HepG2 (cell line): ENCODE results near the gene ANKUB1. TPM values are rescaled to one million over a fixed set of nuclear protein-coding genes. Genes with fewer than 3 reads are reported as not detected.

ENCODE experiments used
- ATAC-seq: fragments of 200-7000 bp; cut with Tn5 transposase; 3 replicates; pipeline ENCODE4 v1.9.1; 2020; ENCODE audit warnings: mild to moderate bottlenecking, moderate library complexity
- BruUV-seq: library from RNA; stranded (reverse); fragments of 400-500 nt; replicated peaks from 2 replicates; lab custom pipeline; 2021; lab: Mats Ljungman, UMichigan
- CTCF ChIA-PET: fragments of 300-600 bp; formaldehyde crosslinking; extraction: SDS; loops from one replicate; lab custom pipeline; 2021; ENCODE audit warnings: low total read pairs, inconsistent platforms, low intra/inter-chr PET ratio; lab: Yijun Ruan, JAX
- POLR2A ChIA-PET: fragments of 350-600 bp; sonication (Branson Sonifier 250); formaldehyde crosslinking; loops from one replicate; lab custom pipeline; 2020; ENCODE audit warnings: antibody characterized with exemption, inconsistent platforms; lab: Yijun Ruan, JAX
- DNase-seq: peaks from one replicate; pipeline ENCODE4 v3.0.0-alpha.2; 2015; ENCODE audit warnings: low spot score
- FAIRE-seq: peaks from 3 replicates; lab custom pipeline; 2011; peaks lifted over from hg19 to GRCh38; lab: Jason Lieb, UNC
- H2AFZ ChIP-seq: one replicate; pipeline ENCODE4 v1.6.1; 2011; ENCODE audit warnings: low read length, inconsistent platforms
- H3K27ac ChIP-seq: fragments of 300-600 bp; 3 replicates; pipeline ENCODE4 v1.8.0; 2011; ENCODE audit warnings: mixed run types, mild to moderate bottlenecking, mixed read lengths, low read length, inconsistent platforms; ENCODE audit not compliant: insufficient read depth; ENCODE audit errors: extremely low read length
- H3K27me3 ChIP-seq, 2 experiments: fragments of 200-600 bp in 1 of 2; 2 replicates in 1 of 2; 3 replicates in 1 of 2; pipeline versions ENCODE4 v1.6.0 to v1.8.0; 2011; ENCODE audit warnings: low read length in 2 of 2, mild to moderate bottlenecking in 2 of 2, moderate library complexity in 2 of 2, inconsistent platforms in 1 of 2; ENCODE audit not compliant: insufficient read depth in 2 of 2, control insufficient read depth in 1 of 2
- H3K36me3 ChIP-seq, 2 experiments: fragments of 200-600 bp in 1 of 2; replicated peaks in 1 of 2; 2 replicates in 1 of 2; 3 replicates in 1 of 2; pipeline versions ENCODE4 v1.5.1 to v1.8.0; 2011; ENCODE audit warnings: low read length in 2 of 2, inconsistent platforms in 1 of 2; ENCODE audit not compliant: insufficient read depth in 2 of 2, control insufficient read depth in 1 of 2
- H3K4me1 ChIP-seq: 2 replicates; pipeline ENCODE4 v1.5.1; 2012; ENCODE audit warnings: low read length, inconsistent platforms; ENCODE audit not compliant: insufficient read depth
- H3K4me2 ChIP-seq: 2 replicates; pipeline ENCODE4 v1.6.0; 2011; ENCODE audit warnings: low read depth, low read length, inconsistent platforms
- H3K4me3 ChIP-seq, 3 experiments: fragments of 200-600 bp in 1 of 3; sonication (generic), shearing (Covaris generic) in 1 of 3; replicated peaks in 1 of 3; 2 replicates each; pipeline ENCODE4 v1.5.1; 2011 to 2016; ENCODE audit warnings: low read length in 3 of 3, inconsistent platforms in 2 of 3, low read depth in 2 of 3, mild to moderate bottlenecking in 2 of 3, control low read depth in 1 of 3, mixed read lengths in 1 of 3; ENCODE audit not compliant: insufficient read depth in 1 of 3
- H3K79me2 ChIP-seq: one replicate; pipeline ENCODE4 v1.6.1; 2011; ENCODE audit warnings: low read length, inconsistent platforms; ENCODE audit not compliant: insufficient read depth
- H3K9ac ChIP-seq: 2 replicates; pipeline ENCODE4 v1.6.0; 2011; ENCODE audit warnings: mild to moderate bottlenecking, low read depth, low read length, inconsistent platforms; ENCODE audit not compliant: insufficient read depth
- H3K9me3 ChIP-seq: 2 replicates; pipeline ENCODE4 v1.5.1; 2012; ENCODE audit warnings: mild to moderate bottlenecking, low read length
- H4K20me1 ChIP-seq: 2 replicates; pipeline ENCODE4 v1.6.0; 2011; ENCODE audit warnings: inconsistent platforms, mild to moderate bottlenecking, low read length, moderate library complexity; ENCODE audit not compliant: insufficient read depth
- GATAD2A ChIP-seq: IDR thresholded peaks from 2 replicates; pipeline ENCODE4 v1.6.1; 2016
- HNRNPL ChIP-seq: fragments of 200-400 bp; formaldehyde crosslinking; IDR thresholded peaks from 2 replicates; pipeline ENCODE4 v1.6.1; 2017; ENCODE audit warnings: mild to moderate bottlenecking, low read depth, low read length
- KAT8 ChIP-seq: IDR thresholded peaks from 2 replicates; pipeline ENCODE4 v1.6.1; 2016; ENCODE audit warnings: missing genetic modification reagents, missing compliant biosample characterization
- MIER2 ChIP-seq: IDR thresholded peaks from 2 replicates; pipeline ENCODE4 v1.6.1; 2016; ENCODE audit warnings: missing biosample characterization, missing genetic modification reagents
- PHF20 ChIP-seq: sonication (generic); formaldehyde crosslinking; IDR thresholded peaks from 2 replicates; pipeline ENCODE4 v1.5.0; 2020; ENCODE audit warnings: mild to moderate bottlenecking, missing genetic modification reagents
- RBM22 ChIP-seq: fragments of 200-400 bp; formaldehyde crosslinking; optimal IDR thresholded peaks from 2 replicates; pipeline ENCODE3; 2017; ENCODE audit warnings: mild to moderate bottlenecking, low read length, moderate library complexity
- REPIN1 ChIP-seq: sonication (generic); formaldehyde crosslinking; IDR thresholded peaks from 2 replicates; pipeline ENCODE4 v1.8.0; 2022; ENCODE audit warnings: missing genetic modification reagents, low read depth, mild to moderate bottlenecking, borderline replicate concordance
- SIX4 ChIP-seq: sonication (generic); formaldehyde crosslinking; IDR thresholded peaks from 2 replicates; pipeline ENCODE4 v1.4.0; 2020; ENCODE audit warnings: missing genetic modification reagents
- SNAPC2 ChIP-seq: sonication (generic); formaldehyde crosslinking; IDR thresholded peaks from 2 replicates; pipeline ENCODE4 v1.8.1; 2022; ENCODE audit warnings: mild to moderate bottlenecking, missing genetic modification reagents
- ZNF343 ChIP-seq: sonication (generic); formaldehyde crosslinking; IDR thresholded peaks from 2 replicates; pipeline ENCODE4 v1.4.0; 2020; ENCODE audit warnings: mild to moderate bottlenecking, missing genetic modification reagents
- ZNF382 ChIP-seq: sonication (generic); formaldehyde crosslinking; IDR thresholded peaks from 2 replicates; pipeline ENCODE4 v1.5.0; 2020; ENCODE audit warnings: missing genetic modification reagents, mild to moderate bottlenecking, borderline replicate concordance
- ZNF780A ChIP-seq: sonication (generic); formaldehyde crosslinking; IDR thresholded peaks from 2 replicates; pipeline ENCODE4 v1.8.0; 2022; ENCODE audit warnings: mild to moderate bottlenecking, missing genetic modification reagents, moderate library complexity
- ZNF781 ChIP-seq: sonication (generic); formaldehyde crosslinking; IDR thresholded peaks from 2 replicates; pipeline ENCODE4 v1.5.1; 2020; ENCODE audit warnings: borderline replicate concordance, mild to moderate bottlenecking, missing genetic modification reagents; ENCODE audit errors: not compliant biosample characterization
- WGBS: methylation state at CpG from one replicate; pipeline ENCODE4 v1.1.6; 2017; ENCODE audit warnings: low lambda C conversion rate; 5-methylcytosine and 5-hydroxymethylcytosine counted together
- in situ Hi-C: cut with HindIII; loops from 2 replicates; pipeline ENCODE4 v1.10.0; 2017; ENCODE audit warnings: low pct_unique_long_range_greater_than_20kb; ENCODE audit not compliant: extremely low pct_ligation_motif_present
- intact Hi-C: fragments of 100-400 bp; cut with micrococcal nuclease; formaldehyde crosslinking; loops from one replicate; pipeline ENCODE4 v1.10.0; 2022; ENCODE audit not compliant: unreplicated experiment
- polyA plus RNA-seq, 8 experiments: library from polyadenylated mRNA; depleted of rRNA in 3 of 8; stranded (reverse) in 7 of 8; unstranded in 1 of 8; fragments of >200 nt; fragmentation: Illumina TruSeq in 4 of 8; extraction: Trizol in 4 of 8; gene quantifications; 2 replicates each; pipeline versions ENCODE4 v1.2.1 to v1.2.3, GENCODE V29; 2011 to 2016; ENCODE audit warnings: low read depth in 4 of 8, missing spikeins in 1 of 8, mixed read lengths in 1 of 8; ENCODE audit not compliant: insufficient read depth in 1 of 8
- total RNA-seq, 5 experiments: library from RNA; depleted of rRNA; stranded (reverse); fragments of >200 nt; fragmentation: Illumina TruSeq; extraction: Trizol; gene quantifications; 2 replicates each; pipeline ENCODE4 v1.2.3, GENCODE V29; 2016; ENCODE audit warnings: low read depth in 1 of 5
- TF ChIP-seq, protein P1 (sequence below): sonication (generic); formaldehyde crosslinking; IDR thresholded peaks from 2 replicates; pipeline ENCODE4 v1.4.0; 2020; ENCODE audit warnings: missing genetic modification reagents, borderline replicate concordance
- TF ChIP-seq, protein P2 (sequence below): sonication (generic); formaldehyde crosslinking; IDR thresholded peaks from 2 replicates; pipeline ENCODE4 v1.4.0; 2020; ENCODE audit warnings: low read depth, mild to moderate bottlenecking, missing genetic modification reagents
- TF ChIP-seq, protein P3 (sequence below): sonication (generic); formaldehyde crosslinking; IDR thresholded peaks from 2 replicates; pipeline ENCODE4 v1.5.0; 2020; ENCODE audit warnings: mild to moderate bottlenecking, missing genetic modification reagents
- TF ChIP-seq, protein P4 (sequence below): sonication (generic); formaldehyde crosslinking; IDR thresholded peaks from 2 replicates; pipeline ENCODE4 v1.4.0; 2020; ENCODE audit warnings: missing genetic modification reagents, borderline replicate concordance

ANKUB1 gene
- total and polyA plus RNA-seq, 2 of the 13 experiments (the other 11 are each of a cell fraction or from before 2014, with no cell fraction given): not detected

DNA sequence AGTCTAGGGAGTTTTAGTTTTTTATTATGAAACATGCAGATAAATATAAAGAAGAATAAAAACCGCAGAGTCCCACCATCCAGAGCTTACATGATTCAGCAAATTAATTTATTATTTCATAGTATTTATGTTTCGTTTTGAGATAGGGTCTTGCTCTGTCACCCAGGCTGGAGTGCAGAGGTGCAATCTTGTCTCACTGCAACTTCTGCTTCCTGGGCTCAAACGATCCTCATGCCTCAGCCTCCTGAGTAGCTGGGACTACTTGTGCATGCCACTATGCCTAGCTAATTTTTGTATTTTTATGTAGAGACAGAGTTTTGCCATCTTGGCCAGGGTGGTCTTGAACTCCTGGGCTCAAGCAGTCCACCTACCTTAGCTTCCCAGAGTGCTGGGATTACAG, 34.3 kb upstream of the ANKUB1 start:
- ATAC-seq: no peak

More for the DNA sequence above, 34.3 kb upstream of the ANKUB1 start:
- BruUV-seq: no TSS peak
- no peak overlapping the region for H3K27ac ChIP-seq
- FAIRE-seq: no peak
- no peaks in the 10 kb centered on the region for H3K27me3 ChIP-seq
- no peak overlapping the region for H3K4me2 ChIP-seq
- H3K36me3 ChIP-seq: no peaks in the 10 kb centered on the region
- POLR2A ChIA-PET: no interaction called here
- peaks cover 72% of the 10 kb centered on the region for H3K79me2 ChIP-seq
- H3K9me3 ChIP-seq: peaks cover 22% of the 10 kb centered on the region
- no peak overlapping the region for H2AFZ ChIP-seq
- no peak overlapping the region for H3K4me3 ChIP-seq
- WGBS: 93% methylated on average over 3 of the region's 3 CpGs
- no peak for TF ChIP-seq ZNF343 (CRISPR knock-in tag)
- TF ChIP-seq, protein P1, sequence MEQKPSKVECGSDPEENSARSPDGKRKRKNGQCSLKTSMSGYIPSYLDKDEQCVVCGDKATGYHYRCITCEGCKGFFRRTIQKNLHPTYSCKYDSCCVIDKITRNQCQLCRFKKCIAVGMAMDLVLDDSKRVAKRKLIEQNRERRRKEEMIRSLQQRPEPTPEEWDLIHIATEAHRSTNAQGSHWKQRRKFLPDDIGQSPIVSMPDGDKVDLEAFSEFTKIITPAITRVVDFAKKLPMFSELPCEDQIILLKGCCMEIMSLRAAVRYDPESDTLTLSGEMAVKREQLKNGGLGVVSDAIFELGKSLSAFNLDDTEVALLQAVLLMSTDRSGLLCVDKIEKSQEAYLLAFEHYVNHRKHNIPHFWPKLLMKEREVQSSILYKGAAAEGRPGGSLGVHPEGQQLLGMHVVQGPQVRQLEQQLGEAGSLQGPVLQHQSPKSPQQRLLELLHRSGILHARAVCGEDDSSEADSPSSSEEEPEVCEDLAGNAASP: no peak
- TF ChIP-seq, protein P2, sequence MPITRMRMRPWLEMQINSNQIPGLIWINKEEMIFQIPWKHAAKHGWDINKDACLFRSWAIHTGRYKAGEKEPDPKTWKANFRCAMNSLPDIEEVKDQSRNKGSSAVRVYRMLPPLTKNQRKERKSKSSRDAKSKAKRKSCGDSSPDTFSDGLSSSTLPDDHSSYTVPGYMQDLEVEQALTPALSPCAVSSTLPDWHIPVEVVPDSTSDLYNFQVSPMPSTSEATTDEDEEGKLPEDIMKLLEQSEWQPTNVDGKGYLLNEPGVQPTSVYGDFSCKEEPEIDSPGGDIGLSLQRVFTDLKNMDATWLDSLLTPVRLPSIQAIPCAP (CRISPR knock-in tag): no peak
- TF ChIP-seq SIX4 (CRISPR knock-in tag): no peak
- TF ChIP-seq, protein P3, sequence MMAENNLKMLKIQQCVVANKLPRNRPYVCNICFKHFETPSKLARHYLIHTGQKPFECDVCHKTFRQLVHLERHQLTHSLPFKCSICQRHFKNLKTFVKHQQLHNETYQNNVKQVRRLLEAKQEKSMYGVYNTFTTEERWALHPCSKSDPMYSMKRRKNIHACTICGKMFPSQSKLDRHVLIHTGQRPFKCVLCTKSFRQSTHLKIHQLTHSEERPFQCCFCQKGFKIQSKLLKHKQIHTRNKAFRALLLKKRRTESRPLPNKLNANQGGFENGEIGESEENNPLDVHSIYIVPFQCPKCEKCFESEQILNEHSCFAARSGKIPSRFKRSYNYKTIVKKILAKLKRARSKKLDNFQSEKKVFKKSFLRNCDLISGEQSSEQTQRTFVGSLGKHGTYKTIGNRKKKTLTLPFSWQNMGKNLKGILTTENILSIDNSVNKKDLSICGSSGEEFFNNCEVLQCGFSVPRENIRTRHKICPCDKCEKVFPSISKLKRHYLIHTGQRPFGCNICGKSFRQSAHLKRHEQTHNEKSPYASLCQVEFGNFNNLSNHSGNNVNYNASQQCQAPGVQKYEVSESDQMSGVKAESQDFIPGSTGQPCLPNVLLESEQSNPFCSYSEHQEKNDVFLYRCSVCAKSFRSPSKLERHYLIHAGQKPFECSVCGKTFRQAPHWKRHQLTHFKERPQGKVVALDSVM (CRISPR knock-in tag): no peak
- TF ChIP-seq ZNF382 (CRISPR knock-in tag): no peak
- TF ChIP-seq KAT8 (CRISPR knock-in tag): no peak
- no peak for TF ChIP-seq GATAD2A (CRISPR knock-in tag)
- TF ChIP-seq PHF20 (CRISPR knock-in tag): no peak
- TF ChIP-seq ZNF780A (CRISPR knock-in tag): no peak
- no peak for TF ChIP-seq SNAPC2 (CRISPR knock-in tag)
- TF ChIP-seq, protein P4, sequence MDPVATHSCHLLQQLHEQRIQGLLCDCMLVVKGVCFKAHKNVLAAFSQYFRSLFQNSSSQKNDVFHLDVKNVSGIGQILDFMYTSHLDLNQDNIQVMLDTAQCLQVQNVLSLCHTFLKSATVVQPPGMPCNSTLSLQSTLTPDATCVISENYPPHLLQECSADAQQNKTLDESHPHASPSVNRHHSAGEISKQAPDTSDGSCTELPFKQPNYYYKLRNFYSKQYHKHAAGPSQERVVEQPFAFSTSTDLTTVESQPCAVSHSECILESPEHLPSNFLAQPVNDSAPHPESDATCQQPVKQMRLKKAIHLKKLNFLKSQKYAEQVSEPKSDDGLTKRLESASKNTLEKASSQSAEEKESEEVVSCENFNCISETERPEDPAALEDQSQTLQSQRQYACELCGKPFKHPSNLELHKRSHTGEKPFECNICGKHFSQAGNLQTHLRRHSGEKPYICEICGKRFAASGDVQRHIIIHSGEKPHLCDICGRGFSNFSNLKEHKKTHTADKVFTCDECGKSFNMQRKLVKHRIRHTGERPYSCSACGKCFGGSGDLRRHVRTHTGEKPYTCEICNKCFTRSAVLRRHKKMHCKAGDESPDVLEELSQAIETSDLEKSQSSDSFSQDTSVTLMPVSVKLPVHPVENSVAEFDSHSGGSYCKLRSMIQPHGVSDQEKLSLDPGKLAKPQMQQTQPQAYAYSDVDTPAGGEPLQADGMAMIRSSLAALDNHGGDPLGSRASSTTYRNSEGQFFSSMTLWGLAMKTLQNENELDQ (CRISPR knock-in tag): no peak
- no peak for TF ChIP-seq MIER2 (CRISPR knock-in tag)
- no peak for TF ChIP-seq REPIN1 (CRISPR knock-in tag)
- no peak for TF ChIP-seq RBM22
- no peak for TF ChIP-seq ZNF781 (CRISPR knock-in tag)
- no peak for TF ChIP-seq HNRNPL
- TF ChIP-seq, all 625 proteins: peak for 0
- CTCF ChIA-PET: no interaction called here
- Histone ChIP-seq H3K9ac (no peak overlapping the region), H3K4me1 (no peaks in the 10 kb centered on the region), H4K20me1 (no peaks in the 10 kb centered on the region; the same call in 1 of the 2 replicates)
- in situ Hi-C loops: no loop called here
- DNase-seq: no peak
- intact Hi-C loops: no loop called here
